GM23338 (cell line): ENCODE data around the gene MOSMO. TPM values are rescaled to one million over a fixed set of nuclear protein-coding genes. Genes with fewer than 3 reads are reported as not detected.

Experiments used
- ATAC-seq: fragments of 200-7000 bp; cut with Tn5 transposase; 3 replicates; pipeline ENCODE4 v1.9.1; 2020
- DNase-seq: peaks from one replicate; pipeline ENCODE4 v3.0.0-alpha.2; 2015; ENCODE audit warnings: low spot score
- H2AFZ ChIP-seq: fragments of 200-600 bp; sonication (generic); 2 replicates; pipeline ENCODE4 v1.8.0; 2016; ENCODE audit warnings: antibody characterized with exemption, mild to moderate bottlenecking, moderate library complexity
- H3F3A ChIP-seq: fragments of 200-600 bp; sonication (generic); replicated peaks from 2 replicates; pipeline ENCODE4 v1.8.0; 2017; ENCODE audit warnings: antibody characterized with exemption, mixed run types, low read depth
- H3K27ac ChIP-seq: fragments of 200-600 bp; sonication (generic); 2 replicates; pipeline ENCODE4 v1.6.1; 2016; ENCODE audit warnings: low read depth
- H3K27me3 ChIP-seq: fragments of 200-600 bp; sonication (generic); 2 replicates; pipeline ENCODE4 v1.8.0; 2016; ENCODE audit warnings: mild to moderate bottlenecking, mixed run types, moderate library complexity; ENCODE audit not compliant: insufficient read depth
- H3K36me3 ChIP-seq: fragments of 200-600 bp; sonication (generic); 2 replicates; pipeline ENCODE4 v1.8.0; 2016; ENCODE audit warnings: mild to moderate bottlenecking; ENCODE audit not compliant: insufficient read depth
- H3K4me1 ChIP-seq: fragments of 200-600 bp; sonication (generic); 2 replicates; pipeline ENCODE4 v1.8.0; 2016; ENCODE audit warnings: mild to moderate bottlenecking, moderate library complexity; ENCODE audit not compliant: insufficient read depth
- H3K4me2 ChIP-seq: fragments of 200-600 bp; sonication (generic); 2 replicates; pipeline ENCODE4 v1.7.1; 2017; ENCODE audit warnings: mixed run types
- H3K4me3 ChIP-seq: fragments of 200-600 bp; sonication (generic); 2 replicates; pipeline ENCODE4 v1.6.1; 2016; ENCODE audit warnings: mixed run types
- H3K79me2 ChIP-seq: fragments of 200-600 bp; sonication (generic); replicated peaks from 2 replicates; pipeline ENCODE4 v1.8.0; 2017; ENCODE audit warnings: mild to moderate bottlenecking; ENCODE audit not compliant: insufficient read depth
- H3K9me2 ChIP-seq: fragments of 200-600 bp; sonication (generic); 2 replicates; pipeline ENCODE4 v1.8.0; 2017; ENCODE audit not compliant: insufficient read depth
- H4K20me1 ChIP-seq: fragments of 200-600 bp; sonication (generic); replicated peaks from 2 replicates; pipeline ENCODE4 v1.8.0; 2017; ENCODE audit warnings: mild to moderate bottlenecking; ENCODE audit not compliant: insufficient read depth
- H3K27ac Mint-ChIP-seq: 2 replicates; pipeline ENCODE4 v1.8.0; 2020; ENCODE audit warnings: inconsistent platforms, mild to moderate bottlenecking, moderate library complexity, mixed read lengths
- H3K27me3 Mint-ChIP-seq: 3 replicates; pipeline ENCODE4 v1.8.0; 2022; ENCODE audit warnings: low read depth, mild to moderate bottlenecking, moderate library complexity, mixed read lengths, inconsistent platforms; ENCODE audit not compliant: insufficient read depth, poor library complexity
- H3K36me3 Mint-ChIP-seq: 3 replicates; pipeline ENCODE4 v1.8.0; 2021; ENCODE audit warnings: low read depth, mild to moderate bottlenecking, inconsistent platforms, moderate library complexity, mixed read lengths
- H3K4me1 Mint-ChIP-seq: 3 replicates; pipeline ENCODE4 v1.8.0; 2020; ENCODE audit warnings: mild to moderate bottlenecking, inconsistent platforms, mixed read lengths
- H3K4me3 Mint-ChIP-seq: 3 replicates; pipeline ENCODE4 v1.8.0; 2021; ENCODE audit warnings: moderate library complexity, mild to moderate bottlenecking, inconsistent platforms, mixed read lengths
- H3K9me3 Mint-ChIP-seq: 3 replicates; pipeline ENCODE4 v1.8.0; 2020; ENCODE audit warnings: moderate library complexity, mild to moderate bottlenecking, inconsistent platforms, mixed read lengths
- CREB1 ChIP-seq: fragments of 250-450 bp; sonication (Bioruptor Pico); IDR thresholded peaks from 2 replicates; pipeline ENCODE4 v1.5.0; 2020; ENCODE audit warnings: low read depth, mild to moderate bottlenecking, moderate library complexity
- EZH2 ChIP-seq: fragments of 200-600 bp; sonication (generic); IDR thresholded peaks from one replicate; pipeline ENCODE4 v1.8.0; 2017; ENCODE audit warnings: antibody characterized with exemption, mild to moderate bottlenecking, low read depth; ENCODE audit not compliant: unreplicated experiment
- EZH2phosphoT487 ChIP-seq: fragments of 200-600 bp; sonication (generic); IDR thresholded peaks from one replicate; pipeline ENCODE4 v1.8.1; 2018; ENCODE audit warnings: antibody characterized with exemption; ENCODE audit not compliant: unreplicated experiment
- JUNB ChIP-seq: IDR thresholded peaks from one replicate; pipeline ENCODE4 v1.6.1; 2016; ENCODE audit warnings: antibody characterized with exemption; ENCODE audit not compliant: unreplicated experiment
- NANOG ChIP-seq: IDR thresholded peaks from 2 replicates; pipeline ENCODE4 v1.6.1; 2016; ENCODE audit warnings: antibody characterized with exemption, borderline replicate concordance
- POLR2AphosphoS5 ChIP-seq: IDR thresholded peaks from 2 replicates; pipeline ENCODE4 v1.6.1; 2016; ENCODE audit warnings: antibody characterized with exemption, low read depth
- STAT1 ChIP-seq: IDR thresholded peaks from one replicate; pipeline ENCODE4 v1.6.1; 2016; ENCODE audit warnings: antibody characterized with exemption; ENCODE audit not compliant: unreplicated experiment
- ZNF114 ChIP-seq: fragments of 250-450 bp; sonication (Bioruptor Pico); IDR thresholded peaks from 2 replicates; pipeline ENCODE4 v1.5.0; 2020; ENCODE audit warnings: mild to moderate bottlenecking, moderate library complexity
- ZNF331 ChIP-seq: fragments of 250-450 bp; sonication (Bioruptor Pico); IDR thresholded peaks from 2 replicates; pipeline ENCODE4 v1.5.0; 2020; ENCODE audit warnings: low read depth, mild to moderate bottlenecking, moderate library complexity
- polyA plus RNA-seq: library from polyadenylated mRNA; unstranded; fragments of >200 nt; fragmentation: Nextera tagmentation; extraction: Ambion mirVana; gene quantifications from 2 replicates; pipeline ENCODE4 v1.2.1, GENCODE V29; 2016
- total RNA-seq: library from RNA; depleted of rRNA; stranded (reverse); fragments of >200 nt; shearing (Covaris generic); gene quantifications from 2 replicates; pipeline ENCODE4 v1.2.3, GENCODE V29; 2014
- TF ChIP-seq, protein P1 (sequence below): IDR thresholded peaks from 2 replicates; pipeline ENCODE4 v1.6.1; 2016; ENCODE audit warnings: antibody characterized with exemption
- TF ChIP-seq, protein P2 (sequence below): fragments of 250-450 bp; sonication (Bioruptor Pico); IDR thresholded peaks from 2 replicates; pipeline ENCODE4 v1.5.0; 2020; ENCODE audit warnings: mild to moderate bottlenecking, moderate library complexity
- TF ChIP-seq, protein P3 (sequence below), 2 experiments: fragments of 200-600 bp in 1 of 2; sonication (generic) in 1 of 2; conservative IDR thresholded peaks; 2 replicates each; pipeline versions ENCODE4 v1.5.1 to v1.6.1; 2016 to 2017; ENCODE audit warnings: antibody characterized with exemption in 2 of 2, low read depth in 2 of 2, mild to moderate bottlenecking in 2 of 2, moderate library complexity in 1 of 2
- TF ChIP-seq, protein P4 (sequence below): IDR thresholded peaks from one replicate; pipeline ENCODE4 v1.6.1; 2018; ENCODE audit warnings: antibody characterized with exemption; ENCODE audit not compliant: unreplicated experiment

MOSMO gene
- total and polyA plus RNA-seq, 2 experiments from 2014 or later = 8.7 to 19.2 TPM

DNA sequence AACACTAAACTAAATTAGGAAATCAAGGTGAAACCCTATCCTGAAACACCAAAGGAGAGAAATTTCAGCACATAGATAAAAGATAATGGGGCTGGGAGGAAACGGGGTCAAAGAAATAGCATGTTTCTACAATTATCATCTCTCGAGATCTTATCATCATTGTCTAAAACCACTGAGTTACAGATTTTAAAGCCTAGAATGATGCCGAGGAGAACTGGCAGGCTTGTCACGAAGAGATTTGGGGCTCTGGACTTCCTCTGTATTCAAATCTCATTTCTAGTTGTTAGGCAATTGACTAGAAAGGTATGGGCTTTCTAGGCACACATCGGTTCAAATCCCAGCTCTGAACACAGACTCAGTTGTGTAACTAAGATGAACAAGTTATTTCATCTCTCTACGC, 16.3 kb upstream of the MOSMO start:
- 0 out of 2 replicates have a peak, but pooled peaks cover 4% of the 10 kb centered on the region for H4K20me1 ChIP-seq
- H3K4me3 ChIP-seq = no peak overlapping the region
- no peaks in the 10 kb centered on the region for H3K36me3 ChIP-seq
- DNase-seq (no peak), ATAC-seq (no peak)
- H3K27ac Mint-ChIP-seq = no peak overlapping the region
- no peak overlapping the region for H3K4me3 Mint-ChIP-seq
- peaks cover 8% of the 10 kb centered on the region for H3K27me3 Mint-ChIP-seq
- no peaks in the 10 kb centered on the region for H3F3A ChIP-seq
- no peak overlapping the region for H2AFZ ChIP-seq
- H3K9me2 ChIP-seq = no peaks in the 10 kb centered on the region
- no peaks in the 10 kb centered on the region for H3K79me2 ChIP-seq
- H3K27ac ChIP-seq = no peak overlapping the region
- H3K27me3 ChIP-seq = no peaks in the 10 kb centered on the region
- H3K36me3 Mint-ChIP-seq = no peaks in the 10 kb centered on the region; the same call in 2 of the 3 replicates
- H3K4me1 ChIP-seq = peaks cover 5% of the 10 kb centered on the region
- peaks cover 15% of the 10 kb centered on the region for H3K4me1 Mint-ChIP-seq
- H3K9me3 Mint-ChIP-seq = no peaks in the 10 kb centered on the region
- TF ChIP-seq JUNB (no peak), NANOG (no peak), ZNF331 (no peak), ZNF114 (no peak), EZH2 (no peak), EZH2phosphoT487 (no peak), CREB1 (CRISPR knock-in tag) (no peak), POLR2AphosphoS5 (no peak), STAT1 (no peak)
- TF ChIP-seq, protein P1, sequence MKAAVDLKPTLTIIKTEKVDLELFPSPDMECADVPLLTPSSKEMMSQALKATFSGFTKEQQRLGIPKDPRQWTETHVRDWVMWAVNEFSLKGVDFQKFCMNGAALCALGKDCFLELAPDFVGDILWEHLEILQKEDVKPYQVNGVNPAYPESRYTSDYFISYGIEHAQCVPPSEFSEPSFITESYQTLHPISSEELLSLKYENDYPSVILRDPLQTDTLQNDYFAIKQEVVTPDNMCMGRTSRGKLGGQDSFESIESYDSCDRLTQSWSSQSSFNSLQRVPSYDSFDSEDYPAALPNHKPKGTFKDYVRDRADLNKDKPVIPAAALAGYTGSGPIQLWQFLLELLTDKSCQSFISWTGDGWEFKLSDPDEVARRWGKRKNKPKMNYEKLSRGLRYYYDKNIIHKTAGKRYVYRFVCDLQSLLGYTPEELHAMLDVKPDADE = no peak
- TF ChIP-seq, protein P2, sequence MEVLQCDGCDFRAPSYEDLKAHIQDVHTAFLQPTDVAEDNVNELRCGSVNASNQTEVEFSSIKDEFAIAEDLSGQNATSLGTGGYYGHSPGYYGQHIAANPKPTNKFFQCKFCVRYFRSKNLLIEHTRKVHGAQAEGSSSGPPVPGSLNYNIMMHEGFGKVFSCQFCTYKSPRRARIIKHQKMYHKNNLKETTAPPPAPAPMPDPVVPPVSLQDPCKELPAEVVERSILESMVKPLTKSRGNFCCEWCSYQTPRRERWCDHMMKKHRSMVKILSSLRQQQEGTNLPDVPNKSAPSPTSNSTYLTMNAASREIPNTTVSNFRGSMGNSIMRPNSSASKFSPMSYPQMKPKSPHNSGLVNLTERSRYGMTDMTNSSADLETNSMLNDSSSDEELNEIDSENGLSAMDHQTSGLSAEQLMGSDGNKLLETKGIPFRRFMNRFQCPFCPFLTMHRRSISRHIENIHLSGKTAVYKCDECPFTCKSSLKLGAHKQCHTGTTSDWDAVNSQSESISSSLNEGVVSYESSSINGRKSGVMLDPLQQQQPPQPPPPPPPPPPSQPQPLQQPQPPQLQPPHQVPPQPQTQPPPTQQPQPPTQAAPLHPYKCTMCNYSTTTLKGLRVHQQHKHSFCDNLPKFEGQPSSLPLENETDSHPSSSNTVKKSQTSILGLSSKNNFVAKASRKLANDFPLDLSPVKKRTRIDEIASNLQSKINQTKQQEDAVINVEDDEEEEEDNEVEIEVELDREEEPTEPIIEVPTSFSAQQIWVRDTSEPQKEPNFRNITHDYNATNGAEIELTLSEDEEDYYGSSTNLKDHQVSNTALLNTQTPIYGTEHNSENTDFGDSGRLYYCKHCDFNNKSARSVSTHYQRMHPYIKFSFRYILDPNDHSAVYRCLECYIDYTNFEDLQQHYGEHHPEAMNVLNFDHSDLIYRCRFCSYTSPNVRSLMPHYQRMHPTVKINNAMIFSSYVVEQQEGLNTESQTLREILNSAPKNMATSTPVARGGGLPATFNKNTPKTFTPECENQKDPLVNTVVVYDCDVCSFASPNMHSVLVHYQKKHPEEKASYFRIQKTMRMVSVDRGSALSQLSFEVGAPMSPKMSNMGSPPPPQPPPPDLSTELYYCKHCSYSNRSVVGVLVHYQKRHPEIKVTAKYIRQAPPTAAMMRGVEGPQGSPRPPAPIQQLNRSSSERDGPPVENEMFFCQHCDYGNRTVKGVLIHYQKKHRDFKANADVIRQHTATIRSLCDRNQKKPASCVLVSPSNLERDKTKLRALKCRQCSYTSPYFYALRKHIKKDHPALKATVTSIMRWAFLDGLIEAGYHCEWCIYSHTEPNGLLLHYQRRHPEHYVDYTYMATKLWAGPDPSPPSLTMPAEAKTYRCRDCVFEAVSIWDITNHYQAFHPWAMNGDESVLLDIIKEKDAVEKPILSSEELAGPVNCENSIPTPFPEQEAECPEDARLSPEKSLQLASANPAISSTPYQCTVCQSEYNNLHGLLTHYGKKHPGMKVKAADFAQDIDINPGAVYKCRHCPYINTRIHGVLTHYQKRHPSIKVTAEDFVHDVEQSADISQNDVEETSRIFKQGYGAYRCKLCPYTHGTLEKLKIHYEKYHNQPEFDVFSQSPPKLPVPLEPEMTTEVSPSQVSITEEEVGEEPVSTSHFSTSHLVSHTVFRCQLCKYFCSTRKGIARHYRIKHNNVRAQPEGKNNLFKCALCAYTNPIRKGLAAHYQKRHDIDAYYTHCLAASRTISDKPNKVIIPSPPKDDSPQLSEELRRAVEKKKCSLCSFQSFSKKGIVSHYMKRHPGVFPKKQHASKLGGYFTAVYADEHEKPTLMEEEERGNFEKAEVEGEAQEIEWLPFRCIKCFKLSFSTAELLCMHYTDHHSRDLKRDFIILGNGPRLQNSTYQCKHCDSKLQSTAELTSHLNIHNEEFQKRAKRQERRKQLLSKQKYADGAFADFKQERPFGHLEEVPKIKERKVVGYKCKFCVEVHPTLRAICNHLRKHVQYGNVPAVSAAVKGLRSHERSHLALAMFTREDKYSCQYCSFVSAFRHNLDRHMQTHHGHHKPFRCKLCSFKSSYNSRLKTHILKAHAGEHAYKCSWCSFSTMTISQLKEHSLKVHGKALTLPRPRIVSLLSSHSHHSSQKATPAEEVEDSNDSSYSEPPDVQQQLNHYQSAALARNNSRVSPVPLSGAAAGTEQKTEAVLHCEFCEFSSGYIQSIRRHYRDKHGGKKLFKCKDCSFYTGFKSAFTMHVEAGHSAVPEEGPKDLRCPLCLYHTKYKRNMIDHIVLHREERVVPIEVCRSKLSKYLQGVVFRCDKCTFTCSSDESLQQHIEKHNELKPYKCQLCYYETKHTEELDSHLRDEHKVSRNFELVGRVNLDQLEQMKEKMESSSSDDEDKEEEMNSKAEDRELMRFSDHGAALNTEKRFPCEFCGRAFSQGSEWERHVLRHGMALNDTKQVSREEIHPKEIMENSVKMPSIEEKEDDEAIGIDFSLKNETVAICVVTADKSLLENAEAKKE = no peak
- TF ChIP-seq, protein P3, sequence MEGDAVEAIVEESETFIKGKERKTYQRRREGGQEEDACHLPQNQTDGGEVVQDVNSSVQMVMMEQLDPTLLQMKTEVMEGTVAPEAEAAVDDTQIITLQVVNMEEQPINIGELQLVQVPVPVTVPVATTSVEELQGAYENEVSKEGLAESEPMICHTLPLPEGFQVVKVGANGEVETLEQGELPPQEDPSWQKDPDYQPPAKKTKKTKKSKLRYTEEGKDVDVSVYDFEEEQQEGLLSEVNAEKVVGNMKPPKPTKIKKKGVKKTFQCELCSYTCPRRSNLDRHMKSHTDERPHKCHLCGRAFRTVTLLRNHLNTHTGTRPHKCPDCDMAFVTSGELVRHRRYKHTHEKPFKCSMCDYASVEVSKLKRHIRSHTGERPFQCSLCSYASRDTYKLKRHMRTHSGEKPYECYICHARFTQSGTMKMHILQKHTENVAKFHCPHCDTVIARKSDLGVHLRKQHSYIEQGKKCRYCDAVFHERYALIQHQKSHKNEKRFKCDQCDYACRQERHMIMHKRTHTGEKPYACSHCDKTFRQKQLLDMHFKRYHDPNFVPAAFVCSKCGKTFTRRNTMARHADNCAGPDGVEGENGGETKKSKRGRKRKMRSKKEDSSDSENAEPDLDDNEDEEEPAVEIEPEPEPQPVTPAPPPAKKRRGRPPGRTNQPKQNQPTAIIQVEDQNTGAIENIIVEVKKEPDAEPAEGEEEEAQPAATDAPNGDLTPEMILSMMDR (conservative IDR thresholded peaks at IDR 0.05; ENCODE audit: low read depth in 2 of 2) = no peak
- TF ChIP-seq, protein P4, sequence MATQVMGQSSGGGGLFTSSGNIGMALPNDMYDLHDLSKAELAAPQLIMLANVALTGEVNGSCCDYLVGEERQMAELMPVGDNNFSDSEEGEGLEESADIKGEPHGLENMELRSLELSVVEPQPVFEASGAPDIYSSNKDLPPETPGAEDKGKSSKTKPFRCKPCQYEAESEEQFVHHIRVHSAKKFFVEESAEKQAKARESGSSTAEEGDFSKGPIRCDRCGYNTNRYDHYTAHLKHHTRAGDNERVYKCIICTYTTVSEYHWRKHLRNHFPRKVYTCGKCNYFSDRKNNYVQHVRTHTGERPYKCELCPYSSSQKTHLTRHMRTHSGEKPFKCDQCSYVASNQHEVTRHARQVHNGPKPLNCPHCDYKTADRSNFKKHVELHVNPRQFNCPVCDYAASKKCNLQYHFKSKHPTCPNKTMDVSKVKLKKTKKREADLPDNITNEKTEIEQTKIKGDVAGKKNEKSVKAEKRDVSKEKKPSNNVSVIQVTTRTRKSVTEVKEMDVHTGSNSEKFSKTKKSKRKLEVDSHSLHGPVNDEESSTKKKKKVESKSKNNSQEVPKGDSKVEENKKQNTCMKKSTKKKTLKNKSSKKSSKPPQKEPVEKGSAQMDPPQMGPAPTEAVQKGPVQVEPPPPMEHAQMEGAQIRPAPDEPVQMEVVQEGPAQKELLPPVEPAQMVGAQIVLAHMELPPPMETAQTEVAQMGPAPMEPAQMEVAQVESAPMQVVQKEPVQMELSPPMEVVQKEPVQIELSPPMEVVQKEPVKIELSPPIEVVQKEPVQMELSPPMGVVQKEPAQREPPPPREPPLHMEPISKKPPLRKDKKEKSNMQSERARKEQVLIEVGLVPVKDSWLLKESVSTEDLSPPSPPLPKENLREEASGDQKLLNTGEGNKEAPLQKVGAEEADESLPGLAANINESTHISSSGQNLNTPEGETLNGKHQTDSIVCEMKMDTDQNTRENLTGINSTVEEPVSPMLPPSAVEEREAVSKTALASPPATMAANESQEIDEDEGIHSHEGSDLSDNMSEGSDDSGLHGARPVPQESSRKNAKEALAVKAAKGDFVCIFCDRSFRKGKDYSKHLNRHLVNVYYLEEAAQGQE = no peak
- no peak overlapping the region for H3K4me2 ChIP-seq
